NCI-H526 treated with DMSO at 0.1 percent for 48 hours (cell line): ENCODE results near the gene ZSCAN5C.
"Not testable (repeated sequence)": the region's sequence is repeated elsewhere in the genome, so short reads cannot be mapped to it uniquely, and the experiment has no call there.

Experiments used
- DNase-seq: peaks from one replicate; lab custom pipeline; 2025; lab: John Stamatoyannopoulos, UW

The ZSCAN5C gene

GRCh38 chr19:56193981-56194640, 8.0 kb upstream of the ZSCAN5C start:
- no peak for DNase-seq

GRCh38 chr19:56197646-56198045, 4.4 kb upstream of the ZSCAN5C start, which contains the start of gene ZSCAN5B:
Gene ZSCAN5B (minus strand): TSS chr19:56197783. CDS start chr19:56193052, 4,731 bp downstream.
- not testable (repeated sequence) for DNase-seq

- no peak for DNase-seq
Measured at GRCh38 chr19:56199687-56200086, 2.4 kb upstream of the ZSCAN5C start.

- DNase-seq = not testable (repeated sequence)
Measured at GRCh38 chr19:56207581-56207980, 5.5 kb downstream of the ZSCAN5C start.

GRCh38 chr19:56209091-56209490, 7.0 kb downstream of the ZSCAN5C start:
- no peak for DNase-seq

GRCh38 chr19:56210036-56210435, 8.0 kb downstream of the ZSCAN5C start:
- not testable (repeated sequence) for DNase-seq

GRCh38 chr19:56211718-56212117, 9.6 kb downstream of the ZSCAN5C start:
- no peak for DNase-seq

GRCh38 chr19:56217039-56217949, 15.2 kb downstream of the ZSCAN5C start:
- DNase-seq = peak; percentile 5

GRCh38 chr19:56218961-56219360, 16.9 kb downstream of the ZSCAN5C start:
- no peak for DNase-seq

- not testable (repeated sequence) for DNase-seq
Measured at GRCh38 chr19:56221442-56221841, 19.4 kb downstream of the ZSCAN5C start.

- DNase-seq = no peak
Measured at GRCh38 chr19:56221851-56222250, 19.8 kb downstream of the ZSCAN5C start.

GRCh38 chr19:56222901-56223300, 20.8 kb downstream of the ZSCAN5C start:
- no peak for DNase-seq

GRCh38 chr19:56223481-56223880, 21.4 kb downstream of the ZSCAN5C start:
- DNase-seq = no peak

- DNase-seq = no peak
Measured at GRCh38 chr19:56245121-56245740, 43.2 kb downstream of the ZSCAN5C start.

GRCh38 chr19:56245764-56246163, 43.7 kb downstream of the ZSCAN5C start:
- DNase-seq = not testable (repeated sequence)

- not testable (repeated sequence) for DNase-seq
Measured at GRCh38 chr19:56248736-56249338, 46.8 kb downstream of the ZSCAN5C start.

- peak; percentile 22 for DNase-seq
Measured at GRCh38 chr19:56252699-56253422, 50.8 kb downstream of the ZSCAN5C start.

- peak; percentile 68 for DNase-seq
Measured at GRCh38 chr19:56253737-56254136, 51.7 kb downstream of the ZSCAN5C start.

- DNase-seq = no peak
Measured at GRCh38 chr19:56258272-56258671, 56.2 kb downstream of the ZSCAN5C start.
